Activated T-cell treated with anti-CD3 and anti-CD28 coated beads for 24 hours (primary cell): ENCODE measurements around the gene KLHL13.

Source experiments
- DNase-seq: peaks from one replicate; pipeline ENCODE4 v3.0.0-alpha.2; 2020; ENCODE audit warnings: low read depth

KLHL13 gene

DNA sequence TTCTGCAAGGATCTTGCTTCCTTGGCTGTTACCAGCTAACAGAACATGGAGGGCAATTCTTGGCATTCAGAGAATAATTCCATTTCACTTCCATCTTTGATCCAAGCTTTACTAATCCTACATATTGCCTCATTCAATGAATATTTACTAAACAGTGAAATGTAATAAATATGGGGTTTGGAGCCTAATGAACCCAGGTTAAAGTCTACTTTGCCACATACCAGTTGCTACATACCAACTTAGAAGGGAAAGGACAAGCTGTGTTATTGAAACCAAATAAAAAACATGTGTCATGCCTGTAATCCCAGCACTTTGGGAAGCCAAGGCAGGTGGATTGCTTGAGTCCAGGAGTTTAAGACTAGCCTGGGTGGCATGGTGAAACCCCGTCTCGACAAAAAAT is 265.6 kb downstream of the KLHL13 start:
- DNase-seq = no peak
